Prostate gland (tissue), 2 donors: Measurements from ENCODE around the gene EHMT1. TPM values are rescaled to one million over a fixed set of nuclear protein-coding genes. Genes with fewer than 3 reads are reported as not detected.

ENCODE experiments used
- DNase-seq: peaks from one replicate; pipeline ENCODE4 v3.0.0-alpha.2; 2019; ENCODE audit warnings: low spot score
- H3K27ac ChIP-seq, 2 donors: fragments of 200-600 bp; sonication (generic); 2 replicates each; pipeline ENCODE4 v1.5.1; 2017 to 2019
- H3K27me3 ChIP-seq: fragments of 200-600 bp; sonication (generic); replicated peaks from 2 replicates; pipeline ENCODE4 v1.5.1; 2019; ENCODE audit not compliant: insufficient read depth
- H3K36me3 ChIP-seq, 2 donors: fragments of 200-600 bp; sonication (generic); 1 replicate in 1 of 2; 2 replicates in 1 of 2; pipeline versions ENCODE4 v1.5.1 to v1.8.1; 2017 to 2019
- H3K4me1 ChIP-seq: fragments of 200-600 bp; sonication (generic); replicated peaks from 2 replicates; pipeline ENCODE4 v1.5.1; 2019
- H3K4me3 ChIP-seq, 2 donors: fragments of 200-600 bp; sonication (generic); 2 replicates each; pipeline ENCODE4 v1.5.1; 2017 to 2019
- H3K9me3 ChIP-seq: fragments of 200-600 bp; sonication (generic); 2 replicates; pipeline ENCODE4 v1.5.1; 2017
- POLR2A ChIP-seq: fragments of 450-650 bp; IDR thresholded peaks from one replicate; pipeline ENCODE4 v1.6.1; 2016; ENCODE audit warnings: antibody characterized with exemption, mild to moderate bottlenecking
- POLR2AphosphoS5 ChIP-seq: sonication (generic); formaldehyde crosslinking; IDR thresholded peaks from one replicate; pipeline ENCODE4 v1.6.1; 2017; ENCODE audit warnings: antibody characterized with exemption
- WGBS: methylation state at CpG from one replicate; pipeline ENCODE4 v1.1.5; 2018; 5-methylcytosine and 5-hydroxymethylcytosine counted together
- intact Hi-C: fragments of 100-400 bp; cut with DNase I; formaldehyde crosslinking; loops from one replicate; pipeline ENCODE4 v1.14.2; 2022
- total RNA-seq, 2 donors: library from RNA; depleted of rRNA; stranded (reverse); fragments of >200 nt; gene quantifications; one replicate each; pipeline ENCODE4 v1.1.0, GENCODE V29; 2016
- TF ChIP-seq, protein P1 (sequence below), 4 experiments: fragments of 200-600 bp in 2 of 4; fragments of 450-650 bp in 2 of 4; sonication (generic) in 2 of 4; IDR thresholded peaks; 1 replicate in 3 of 4; 2 replicates in 1 of 4; pipeline ENCODE4 v1.5.1; 2016 to 2019; ENCODE audit warnings: antibody characterized with exemption in 4 of 4, mild to moderate bottlenecking in 2 of 4, moderate library complexity in 2 of 4

EHMT1 gene
- total RNA-seq, 2 donors from 2014 or later: 81.3 to 149 TPM

GRCh38 chr9:137879052-137879451 lies 260.2 kb downstream of the EHMT1 start:
- no peaks in the 10 kb centered on the region for H3K4me1 ChIP-seq
- intact Hi-C loops: no loop called here
- 79% methylated on average over 12 of the region's 20 CpGs for WGBS
- H3K36me3 ChIP-seq: no peaks in the 10 kb centered on the region
- H3K4me3 ChIP-seq: no peak overlapping the region
- no peak overlapping the region for H3K27ac ChIP-seq
- TF ChIP-seq, protein P1, sequence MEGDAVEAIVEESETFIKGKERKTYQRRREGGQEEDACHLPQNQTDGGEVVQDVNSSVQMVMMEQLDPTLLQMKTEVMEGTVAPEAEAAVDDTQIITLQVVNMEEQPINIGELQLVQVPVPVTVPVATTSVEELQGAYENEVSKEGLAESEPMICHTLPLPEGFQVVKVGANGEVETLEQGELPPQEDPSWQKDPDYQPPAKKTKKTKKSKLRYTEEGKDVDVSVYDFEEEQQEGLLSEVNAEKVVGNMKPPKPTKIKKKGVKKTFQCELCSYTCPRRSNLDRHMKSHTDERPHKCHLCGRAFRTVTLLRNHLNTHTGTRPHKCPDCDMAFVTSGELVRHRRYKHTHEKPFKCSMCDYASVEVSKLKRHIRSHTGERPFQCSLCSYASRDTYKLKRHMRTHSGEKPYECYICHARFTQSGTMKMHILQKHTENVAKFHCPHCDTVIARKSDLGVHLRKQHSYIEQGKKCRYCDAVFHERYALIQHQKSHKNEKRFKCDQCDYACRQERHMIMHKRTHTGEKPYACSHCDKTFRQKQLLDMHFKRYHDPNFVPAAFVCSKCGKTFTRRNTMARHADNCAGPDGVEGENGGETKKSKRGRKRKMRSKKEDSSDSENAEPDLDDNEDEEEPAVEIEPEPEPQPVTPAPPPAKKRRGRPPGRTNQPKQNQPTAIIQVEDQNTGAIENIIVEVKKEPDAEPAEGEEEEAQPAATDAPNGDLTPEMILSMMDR (IDR thresholded peaks at IDR 0.05): no peak
- TF ChIP-seq POLR2AphosphoS5 (no peak), POLR2A (no peak)
- no peak for DNase-seq
- H3K9me3 ChIP-seq: no peaks in the 10 kb centered on the region
- peaks cover 5% of the 10 kb centered on the region for H3K27me3 ChIP-seq

DNA sequence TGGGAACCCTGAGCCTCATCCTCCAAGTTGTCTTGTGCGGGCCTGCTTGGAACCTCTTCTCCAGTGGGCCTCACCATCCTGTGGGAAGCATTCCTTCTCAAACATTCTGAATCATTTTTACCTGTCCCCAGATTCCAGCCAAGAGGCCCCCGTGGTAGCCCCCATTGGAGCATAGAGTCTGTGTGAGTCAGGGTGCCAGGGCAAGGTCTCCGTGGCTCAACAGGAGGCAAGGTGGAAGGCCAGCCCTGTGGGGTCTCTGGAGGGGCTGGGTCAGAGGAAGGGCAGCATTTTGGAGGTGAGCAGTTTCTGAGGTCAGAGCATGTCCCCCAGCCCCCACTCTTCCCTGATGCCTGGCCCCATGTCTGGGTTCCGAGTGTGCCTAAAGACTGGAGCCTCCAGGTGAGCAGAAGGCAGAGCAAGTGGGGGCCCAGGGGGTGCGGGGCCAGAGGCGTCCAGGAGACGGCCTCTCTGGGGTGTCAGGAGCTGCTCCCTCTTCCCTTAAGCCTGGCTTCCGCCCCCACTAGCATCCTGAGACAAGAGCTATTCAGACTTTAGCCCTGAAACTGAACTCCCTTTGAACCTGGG lies 260.9 kb downstream of the EHMT1 start:
- Histone ChIP-seq H3K36me3 (no peaks in the 10 kb centered on the region), H3K27me3 (peaks cover 5% of the 10 kb centered on the region), H3K4me1 (no peaks in the 10 kb centered on the region), H3K4me3 (no peak overlapping the region), H3K27ac (no peak overlapping the region), H3K9me3 (no peaks in the 10 kb centered on the region)
- intact Hi-C loops: no loop called here
- no peak for DNase-seq
- WGBS: 83% methylated on average over 8 of the region's 8 CpGs
- no peak for TF ChIP-seq POLR2AphosphoS5
- TF ChIP-seq, protein P1 (IDR thresholded peaks at IDR 0.05): no peak
- TF ChIP-seq POLR2A: no peak

GRCh38 chr9:137880160-137880975 lies 261.6 kb downstream of the EHMT1 start:
- no peak for TF ChIP-seq POLR2A
- intact Hi-C loops: no loop called here
- 83% methylated on average over 16 of the region's 16 CpGs for WGBS
- Histone ChIP-seq H3K27me3 (peaks cover 5% of the 10 kb centered on the region), H3K27ac (no peak overlapping the region), H3K9me3 (no peaks in the 10 kb centered on the region), H3K4me3 (no peak overlapping the region), H3K4me1 (no peaks in the 10 kb centered on the region), H3K36me3 (no peaks in the 10 kb centered on the region)
- DNase-seq: no peak

DNA sequence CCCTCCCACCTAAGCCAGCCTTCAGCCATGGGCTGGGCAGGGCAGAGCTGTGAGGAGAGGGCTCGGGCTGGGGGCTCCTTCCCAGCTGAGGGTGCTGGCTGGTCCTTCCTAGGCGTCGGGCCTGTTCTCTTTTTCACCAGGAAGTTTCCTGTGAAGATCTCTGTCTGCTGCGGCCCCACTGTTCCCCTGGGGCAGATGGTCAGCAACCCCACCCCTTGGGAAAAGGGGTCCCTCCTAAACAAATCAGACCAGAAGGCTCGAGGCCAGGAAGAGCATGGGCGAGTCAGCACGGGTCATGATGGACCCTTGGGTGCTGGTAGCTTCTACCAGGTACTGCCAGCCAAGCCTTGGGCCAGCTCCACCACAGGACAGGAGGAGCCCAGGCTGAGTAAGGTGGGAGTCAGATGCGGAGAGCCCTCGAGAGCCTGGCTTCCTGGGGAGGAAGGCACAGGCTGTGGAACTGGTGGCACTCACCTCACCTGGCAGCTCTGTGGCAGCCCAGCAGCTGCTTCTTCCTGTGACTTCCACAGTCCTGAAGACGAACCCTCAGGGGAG lies 262.2 kb downstream of the EHMT1 start:
- Histone ChIP-seq H3K4me1 (no peaks in the 10 kb centered on the region), H3K4me3 (no peak overlapping the region), H3K27ac (no peak overlapping the region), H3K27me3 (peaks cover 5% of the 10 kb centered on the region), H3K36me3 (no peaks in the 10 kb centered on the region), H3K9me3 (no peaks in the 10 kb centered on the region)
- intact Hi-C loops: no loop called here
- WGBS: 82% methylated on average over 8 of the region's 10 CpGs
- TF ChIP-seq, protein P1 (IDR thresholded peaks at IDR 0.05): no peak
- no peak for TF ChIP-seq POLR2AphosphoS5
- no peak for TF ChIP-seq POLR2A
- DNase-seq: no peak

DNA sequence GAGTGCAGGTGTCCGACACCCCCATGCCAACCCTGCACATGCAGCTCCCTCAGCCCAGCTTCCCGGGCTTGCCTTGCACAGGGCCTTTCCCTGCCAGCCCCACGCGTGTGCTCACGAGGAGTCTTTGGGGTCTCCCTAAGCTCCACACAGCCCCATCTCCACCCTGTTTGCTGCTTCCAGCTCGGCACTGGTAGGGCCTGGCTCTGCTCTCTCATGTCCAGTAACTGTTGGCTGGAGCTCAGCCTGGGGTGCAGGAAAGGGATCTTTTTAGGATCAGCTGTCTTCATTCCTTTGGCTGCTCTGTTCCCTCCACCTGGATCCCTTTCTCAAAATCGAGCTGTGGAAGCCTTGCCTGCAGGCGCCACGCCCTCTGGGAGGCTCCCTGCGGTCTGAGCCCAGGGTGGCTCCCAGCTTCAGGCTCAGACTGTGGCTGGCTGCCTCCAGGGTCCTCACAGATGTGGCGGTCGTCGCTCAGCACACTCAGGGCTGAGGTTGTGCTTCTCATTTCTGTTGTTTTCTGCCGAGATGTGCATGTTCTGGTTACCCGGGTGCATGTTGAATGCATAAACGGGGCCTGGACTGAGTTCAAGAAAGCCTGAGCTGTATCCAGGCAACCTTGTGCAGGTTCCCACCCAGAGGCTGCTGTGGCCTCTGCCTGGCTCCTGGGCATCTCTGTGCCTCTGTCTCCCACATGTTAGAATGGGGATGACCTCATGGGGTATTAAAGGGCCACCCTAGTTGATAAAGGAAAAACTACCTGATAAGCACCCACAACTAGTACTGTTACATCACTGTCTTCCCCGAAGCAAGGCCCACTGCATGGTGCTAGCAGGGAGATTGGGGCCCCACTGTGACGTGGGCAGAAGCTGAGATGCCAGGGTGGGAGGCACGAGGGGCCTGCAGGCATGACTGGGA lies 263.0 kb downstream of the EHMT1 start:
- DNase-seq: no peak
- Histone ChIP-seq H3K4me1 (no peaks in the 10 kb centered on the region), H3K9me3 (no peaks in the 10 kb centered on the region), H3K27ac (no peak overlapping the region), H3K4me3 (no peak overlapping the region), H3K36me3 (no peaks in the 10 kb centered on the region), H3K27me3 (no peaks in the 10 kb centered on the region)
- TF ChIP-seq POLR2A (no peak), POLR2AphosphoS5 (no peak)
- TF ChIP-seq, protein P1 (IDR thresholded peaks at IDR 0.05): no peak
- 69% methylated on average over 19 of the region's 19 CpGs for WGBS
- intact Hi-C loops: no loop called here
